ENCODE measurements around the gene NANP. TPM values are rescaled to one million over a fixed set of nuclear protein-coding genes. Genes with fewer than 3 reads are reported as not detected.

Gene NANP
- total RNA-seq, 1 donor from 2014 or later, result 5.0 TPM

DNA sequence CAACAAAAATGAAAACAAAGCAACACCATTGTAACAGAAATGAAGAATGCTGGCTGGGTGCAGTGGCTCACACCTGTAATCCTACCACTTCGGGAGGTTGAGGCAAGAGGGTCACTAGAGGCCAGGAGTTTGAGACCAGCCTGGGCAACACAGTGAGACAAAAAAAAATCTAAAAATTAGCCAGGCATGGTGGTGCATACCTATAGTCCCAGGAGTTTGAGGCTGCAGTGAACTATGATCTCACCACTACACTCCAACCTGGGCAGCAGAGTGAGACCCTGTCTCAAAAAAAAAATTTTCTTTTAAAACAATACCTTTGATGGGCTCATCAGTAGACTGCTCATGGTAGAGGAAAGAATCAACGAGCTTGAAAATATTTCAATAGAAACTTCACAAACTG lies 57.0 kb downstream of the NANP start:
- peaks cover 46% of the 10 kb centered on the region for H4K20me1 ChIP-seq (ENCODE audit: insufficient read depth, low read length)
- H3K27me3 Mint-ChIP-seq (ENCODE audit: low read depth, unreplicated experiment), result no peaks in the 10 kb centered on the region
- H2AFZ ChIP-seq (ENCODE audit: low read depth, low read length), result no peak overlapping the region
- H3K79me2 ChIP-seq (ENCODE audit: insufficient read depth, low read length), result peaks cover 51% of the 10 kb centered on the region
- no peak overlapping the region for H3K4me2 ChIP-seq (ENCODE audit: low read length)
- H3K27ac ChIP-seq (ENCODE audit: low read depth, low read length), result no peak overlapping the region
- no peaks in the 10 kb centered on the region for H3K4me1 ChIP-seq (ENCODE audit: insufficient read depth, low read length)
- no peaks in the 10 kb centered on the region for H3K27me3 ChIP-seq (ENCODE audit: insufficient read depth, low read length)
- peaks cover 11% of the 10 kb centered on the region for H3K4me1 Mint-ChIP-seq (ENCODE audit: low read depth, unreplicated experiment)
- no peak overlapping the region for H3K4me3 ChIP-seq (ENCODE audit: insufficient read depth, low read depth, low read length)
- H3K36me3 Mint-ChIP-seq (ENCODE audit: low read depth, unreplicated experiment), result peaks cover 2% of the 10 kb centered on the region
- peaks cover 3% of the 10 kb centered on the region for H3K9me3 Mint-ChIP-seq (ENCODE audit: unreplicated experiment)
- no peak overlapping the region for H3K4me3 Mint-ChIP-seq (ENCODE audit: unreplicated experiment)
- no peak overlapping the region for H3K27ac Mint-ChIP-seq (ENCODE audit: unreplicated experiment)
- H3K36me3 ChIP-seq (ENCODE audit: insufficient read depth, low read length), result no peaks in the 10 kb centered on the region
- H3K9me3 ChIP-seq (ENCODE audit: insufficient read depth, low read depth, low read length), result no peaks in the 10 kb centered on the region
- FAIRE-seq (no peak), DNase-seq (ENCODE audit: low read depth) (no peak)
- no peak for TF ChIP-seq EZH2 (IDR thresholded peaks at IDR 0.05; ENCODE audit: insufficient read depth, low read length)
- TF ChIP-seq, protein P1, sequence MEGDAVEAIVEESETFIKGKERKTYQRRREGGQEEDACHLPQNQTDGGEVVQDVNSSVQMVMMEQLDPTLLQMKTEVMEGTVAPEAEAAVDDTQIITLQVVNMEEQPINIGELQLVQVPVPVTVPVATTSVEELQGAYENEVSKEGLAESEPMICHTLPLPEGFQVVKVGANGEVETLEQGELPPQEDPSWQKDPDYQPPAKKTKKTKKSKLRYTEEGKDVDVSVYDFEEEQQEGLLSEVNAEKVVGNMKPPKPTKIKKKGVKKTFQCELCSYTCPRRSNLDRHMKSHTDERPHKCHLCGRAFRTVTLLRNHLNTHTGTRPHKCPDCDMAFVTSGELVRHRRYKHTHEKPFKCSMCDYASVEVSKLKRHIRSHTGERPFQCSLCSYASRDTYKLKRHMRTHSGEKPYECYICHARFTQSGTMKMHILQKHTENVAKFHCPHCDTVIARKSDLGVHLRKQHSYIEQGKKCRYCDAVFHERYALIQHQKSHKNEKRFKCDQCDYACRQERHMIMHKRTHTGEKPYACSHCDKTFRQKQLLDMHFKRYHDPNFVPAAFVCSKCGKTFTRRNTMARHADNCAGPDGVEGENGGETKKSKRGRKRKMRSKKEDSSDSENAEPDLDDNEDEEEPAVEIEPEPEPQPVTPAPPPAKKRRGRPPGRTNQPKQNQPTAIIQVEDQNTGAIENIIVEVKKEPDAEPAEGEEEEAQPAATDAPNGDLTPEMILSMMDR (IDR thresholded peaks at IDR 0.05; ENCODE audit: insufficient read depth, low read depth, low read length), result no peak
- H3K9ac ChIP-seq (ENCODE audit: low read length), result no peak overlapping the region

DNA sequence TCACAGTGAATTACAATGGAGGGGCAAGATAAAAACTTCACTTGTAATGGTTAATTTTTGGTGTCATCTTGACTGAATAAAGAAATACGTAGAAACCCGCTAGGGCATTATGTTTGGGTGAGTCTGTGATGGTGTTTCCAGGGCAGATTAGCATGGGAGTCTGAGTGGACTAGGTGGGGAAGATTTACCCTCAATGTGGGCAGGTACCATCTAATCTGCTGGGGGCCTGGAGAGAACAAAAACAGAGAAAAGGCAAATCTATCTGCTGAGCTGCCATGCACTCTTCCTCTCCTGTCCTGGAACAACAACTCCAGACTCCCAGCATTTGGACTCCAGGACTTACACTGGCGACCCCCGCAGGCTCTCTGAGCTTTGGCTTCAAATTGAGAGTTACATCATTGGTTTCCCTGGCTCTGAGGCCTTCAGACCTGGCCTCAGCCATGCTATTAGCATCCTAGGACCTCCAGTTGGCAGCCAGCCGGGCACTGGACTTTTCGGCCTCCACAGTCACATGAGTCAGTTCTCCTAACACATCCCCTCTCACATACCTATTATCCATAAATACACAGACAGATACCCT lies 58.1 kb downstream of the NANP start:
- no peaks in the 10 kb centered on the region for H3K36me3 ChIP-seq (ENCODE audit: insufficient read depth, low read length)
- Mint-ChIP-seq H3K27me3 (ENCODE audit: low read depth, unreplicated experiment) (no peaks in the 10 kb centered on the region), H3K4me3 (ENCODE audit: unreplicated experiment) (no peak overlapping the region), H3K27ac (ENCODE audit: unreplicated experiment) (no peak overlapping the region), H3K4me1 (ENCODE audit: low read depth, unreplicated experiment) (peaks cover 11% of the 10 kb centered on the region), H3K36me3 (ENCODE audit: low read depth, unreplicated experiment) (peaks cover 2% of the 10 kb centered on the region), H3K9me3 (ENCODE audit: unreplicated experiment) (peaks cover 3% of the 10 kb centered on the region)
- TF ChIP-seq, protein P1 (IDR thresholded peaks at IDR 0.05; ENCODE audit: insufficient read depth, low read depth, low read length), result no peak
- no peak for TF ChIP-seq EZH2 (IDR thresholded peaks at IDR 0.05; ENCODE audit: insufficient read depth, low read length)
- no peaks in the 10 kb centered on the region for H3K9me3 ChIP-seq (ENCODE audit: insufficient read depth, low read depth, low read length)
- no peak overlapping the region for H2AFZ ChIP-seq (ENCODE audit: low read depth, low read length)
- H3K9ac ChIP-seq (ENCODE audit: low read length), result no peak overlapping the region
- H3K4me3 ChIP-seq (ENCODE audit: insufficient read depth, low read depth, low read length), result no peak overlapping the region
- no peak overlapping the region for H3K27ac ChIP-seq (ENCODE audit: low read depth, low read length)
- FAIRE-seq (no peak), DNase-seq (ENCODE audit: low read depth) (no peak)
- H3K27me3 ChIP-seq (ENCODE audit: insufficient read depth, low read length), result no peaks in the 10 kb centered on the region
- peaks cover 37% of the 10 kb centered on the region for H4K20me1 ChIP-seq (ENCODE audit: insufficient read depth, low read length)
- peaks cover 46% of the 10 kb centered on the region for H3K79me2 ChIP-seq (ENCODE audit: insufficient read depth, low read length)
- no peaks in the 10 kb centered on the region for H3K4me1 ChIP-seq (ENCODE audit: insufficient read depth, low read length)
- no peak overlapping the region for H3K4me2 ChIP-seq (ENCODE audit: low read length)

DNA sequence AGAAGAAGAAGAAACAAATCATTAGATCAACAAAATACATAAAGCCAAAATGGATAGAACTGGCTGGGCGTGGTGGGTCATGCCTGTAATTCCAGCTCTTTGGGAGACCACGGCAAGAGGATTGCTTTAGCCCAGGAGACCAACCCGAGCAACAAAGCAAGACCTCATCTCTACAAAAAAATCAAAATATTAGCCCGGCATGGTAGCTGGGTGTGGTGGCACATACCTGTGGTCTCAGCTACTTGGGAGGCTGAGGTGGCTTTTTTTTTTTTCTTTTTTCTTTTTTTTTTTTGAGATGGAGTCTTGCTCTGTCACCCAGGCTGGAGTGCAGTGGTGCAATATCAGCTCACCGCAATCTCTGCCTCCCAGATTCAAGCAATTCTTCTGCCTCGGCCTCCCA lies 59.9 kb downstream of the NANP start:
- H3K27me3 Mint-ChIP-seq (ENCODE audit: low read depth, unreplicated experiment), result no peaks in the 10 kb centered on the region
- H3K9me3 Mint-ChIP-seq (ENCODE audit: unreplicated experiment), result peaks cover 3% of the 10 kb centered on the region
- Histone ChIP-seq H3K36me3 (ENCODE audit: insufficient read depth, low read length) (no peaks in the 10 kb centered on the region), H3K9me3 (ENCODE audit: insufficient read depth, low read depth, low read length) (no peaks in the 10 kb centered on the region), H3K4me2 (ENCODE audit: low read length) (no peak overlapping the region), H3K4me1 (ENCODE audit: insufficient read depth, low read length) (no peaks in the 10 kb centered on the region), H3K9ac (ENCODE audit: low read length) (no peak overlapping the region), H3K4me3 (ENCODE audit: insufficient read depth, low read depth, low read length) (no peak overlapping the region), H3K79me2 (ENCODE audit: insufficient read depth, low read length) (peaks cover 38% of the 10 kb centered on the region), H3K27ac (ENCODE audit: low read depth, low read length) (no peak overlapping the region), H3K27me3 (ENCODE audit: insufficient read depth, low read length) (no peaks in the 10 kb centered on the region), H2AFZ (ENCODE audit: low read depth, low read length) (no peak overlapping the region), H4K20me1 (ENCODE audit: insufficient read depth, low read length) (peaks cover 40% of the 10 kb centered on the region)
- peaks cover 11% of the 10 kb centered on the region for H3K4me1 Mint-ChIP-seq (ENCODE audit: low read depth, unreplicated experiment)
- FAIRE-seq, result no peak
- TF ChIP-seq, protein P1 (IDR thresholded peaks at IDR 0.05; ENCODE audit: insufficient read depth, low read depth, low read length), result no peak
- TF ChIP-seq EZH2 (IDR thresholded peaks at IDR 0.05; ENCODE audit: insufficient read depth, low read length), result no peak
- H3K36me3 Mint-ChIP-seq (ENCODE audit: low read depth, unreplicated experiment), result peaks cover 3% of the 10 kb centered on the region
- no peak overlapping the region for H3K4me3 Mint-ChIP-seq (ENCODE audit: unreplicated experiment)
- H3K27ac Mint-ChIP-seq (ENCODE audit: unreplicated experiment), result no peak overlapping the region
- DNase-seq (ENCODE audit: low read depth), result no peak
